HEK293 (cell line): Measurements from ENCODE around the gene TYMS.

Experiments used
- KLF16 ChIP-seq: fragments of 450-650 bp; formaldehyde crosslinking; IDR thresholded peaks from 2 replicates; pipeline ENCODE4 v1.5.1; 2017; ENCODE audit warnings: missing biosample characterization, missing genetic modification characterization
- ZNF350 ChIP-seq: fragments of 450-650 bp; formaldehyde crosslinking; IDR thresholded peaks from 2 replicates; pipeline ENCODE4 v1.5.0; 2017; ENCODE audit warnings: missing biosample characterization, mild to moderate bottlenecking, missing genetic modification characterization
- ZNF510 ChIP-seq: fragments of 450-650 bp; formaldehyde crosslinking; IDR thresholded peaks from 2 replicates; pipeline ENCODE4 v1.5.1; 2018; ENCODE audit warnings: mild to moderate bottlenecking, missing genetic modification characterization, missing biosample characterization; ENCODE audit not compliant: insufficient replicate concordance
- ZNF776 ChIP-seq: fragments of 450-650 bp; formaldehyde crosslinking; IDR thresholded peaks from 2 replicates; pipeline ENCODE4 v1.5.0; 2017; ENCODE audit warnings: missing biosample characterization, missing genetic modification characterization, borderline replicate concordance
- TF ChIP-seq, protein P1 (sequence below): fragments of 450-650 bp; formaldehyde crosslinking; IDR thresholded peaks from 2 replicates; pipeline ENCODE4 v1.5.1; 2016; ENCODE audit warnings: missing biosample characterization, missing genetic modification characterization
- TF ChIP-seq, protein P2 (sequence below): fragments of 450-650 bp; IDR thresholded peaks from 2 replicates; pipeline ENCODE4 v1.5.1; 2018; ENCODE audit warnings: missing biosample characterization, mild to moderate bottlenecking, missing genetic modification characterization
- TF ChIP-seq, protein P3 (sequence below): fragments of 450-650 bp; formaldehyde crosslinking; IDR thresholded peaks from 2 replicates; pipeline ENCODE4 v1.5.1; 2016; ENCODE audit warnings: missing biosample characterization, missing genetic modification characterization, low read depth

DNA sequence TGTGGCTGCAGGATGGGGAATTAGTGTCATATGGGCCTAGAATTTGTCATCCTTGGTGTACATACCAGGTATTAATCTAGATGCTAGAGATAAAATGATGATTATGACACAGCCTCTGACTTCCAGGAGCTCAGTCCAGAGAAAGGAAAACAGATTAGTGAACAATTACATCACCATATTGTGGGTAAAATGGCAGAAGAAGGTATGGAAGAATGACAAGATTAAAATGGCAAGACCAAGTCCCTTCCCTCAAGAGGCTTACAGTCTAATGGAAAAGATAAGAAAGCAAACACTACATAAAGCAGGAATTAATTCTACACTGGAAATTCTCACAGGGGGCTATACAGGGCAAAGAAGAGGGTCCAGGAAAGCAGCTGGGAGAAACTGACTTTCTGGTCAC, 25.9 kb upstream of the TYMS start:
- TF ChIP-seq ZNF510 (tag by site-specific recombination), result no peak
- TF ChIP-seq, protein P1, sequence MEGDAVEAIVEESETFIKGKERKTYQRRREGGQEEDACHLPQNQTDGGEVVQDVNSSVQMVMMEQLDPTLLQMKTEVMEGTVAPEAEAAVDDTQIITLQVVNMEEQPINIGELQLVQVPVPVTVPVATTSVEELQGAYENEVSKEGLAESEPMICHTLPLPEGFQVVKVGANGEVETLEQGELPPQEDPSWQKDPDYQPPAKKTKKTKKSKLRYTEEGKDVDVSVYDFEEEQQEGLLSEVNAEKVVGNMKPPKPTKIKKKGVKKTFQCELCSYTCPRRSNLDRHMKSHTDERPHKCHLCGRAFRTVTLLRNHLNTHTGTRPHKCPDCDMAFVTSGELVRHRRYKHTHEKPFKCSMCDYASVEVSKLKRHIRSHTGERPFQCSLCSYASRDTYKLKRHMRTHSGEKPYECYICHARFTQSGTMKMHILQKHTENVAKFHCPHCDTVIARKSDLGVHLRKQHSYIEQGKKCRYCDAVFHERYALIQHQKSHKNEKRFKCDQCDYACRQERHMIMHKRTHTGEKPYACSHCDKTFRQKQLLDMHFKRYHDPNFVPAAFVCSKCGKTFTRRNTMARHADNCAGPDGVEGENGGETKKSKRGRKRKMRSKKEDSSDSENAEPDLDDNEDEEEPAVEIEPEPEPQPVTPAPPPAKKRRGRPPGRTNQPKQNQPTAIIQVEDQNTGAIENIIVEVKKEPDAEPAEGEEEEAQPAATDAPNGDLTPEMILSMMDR (tag by site-specific recombination), result no peak
- TF ChIP-seq ZNF776, result no peak
- TF ChIP-seq ZNF350 (tag by site-specific recombination), result no peak
- TF ChIP-seq, protein P2, sequence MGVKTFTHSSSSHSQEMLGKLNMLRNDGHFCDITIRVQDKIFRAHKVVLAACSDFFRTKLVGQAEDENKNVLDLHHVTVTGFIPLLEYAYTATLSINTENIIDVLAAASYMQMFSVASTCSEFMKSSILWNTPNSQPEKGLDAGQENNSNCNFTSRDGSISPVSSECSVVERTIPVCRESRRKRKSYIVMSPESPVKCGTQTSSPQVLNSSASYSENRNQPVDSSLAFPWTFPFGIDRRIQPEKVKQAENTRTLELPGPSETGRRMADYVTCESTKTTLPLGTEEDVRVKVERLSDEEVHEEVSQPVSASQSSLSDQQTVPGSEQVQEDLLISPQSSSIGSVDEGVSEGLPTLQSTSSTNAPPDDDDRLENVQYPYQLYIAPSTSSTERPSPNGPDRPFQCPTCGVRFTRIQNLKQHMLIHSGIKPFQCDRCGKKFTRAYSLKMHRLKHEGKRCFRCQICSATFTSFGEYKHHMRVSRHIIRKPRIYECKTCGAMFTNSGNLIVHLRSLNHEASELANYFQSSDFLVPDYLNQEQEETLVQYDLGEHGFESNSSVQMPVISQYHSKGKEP (tag by site-specific recombination), result no peak
- TF ChIP-seq, protein P3, sequence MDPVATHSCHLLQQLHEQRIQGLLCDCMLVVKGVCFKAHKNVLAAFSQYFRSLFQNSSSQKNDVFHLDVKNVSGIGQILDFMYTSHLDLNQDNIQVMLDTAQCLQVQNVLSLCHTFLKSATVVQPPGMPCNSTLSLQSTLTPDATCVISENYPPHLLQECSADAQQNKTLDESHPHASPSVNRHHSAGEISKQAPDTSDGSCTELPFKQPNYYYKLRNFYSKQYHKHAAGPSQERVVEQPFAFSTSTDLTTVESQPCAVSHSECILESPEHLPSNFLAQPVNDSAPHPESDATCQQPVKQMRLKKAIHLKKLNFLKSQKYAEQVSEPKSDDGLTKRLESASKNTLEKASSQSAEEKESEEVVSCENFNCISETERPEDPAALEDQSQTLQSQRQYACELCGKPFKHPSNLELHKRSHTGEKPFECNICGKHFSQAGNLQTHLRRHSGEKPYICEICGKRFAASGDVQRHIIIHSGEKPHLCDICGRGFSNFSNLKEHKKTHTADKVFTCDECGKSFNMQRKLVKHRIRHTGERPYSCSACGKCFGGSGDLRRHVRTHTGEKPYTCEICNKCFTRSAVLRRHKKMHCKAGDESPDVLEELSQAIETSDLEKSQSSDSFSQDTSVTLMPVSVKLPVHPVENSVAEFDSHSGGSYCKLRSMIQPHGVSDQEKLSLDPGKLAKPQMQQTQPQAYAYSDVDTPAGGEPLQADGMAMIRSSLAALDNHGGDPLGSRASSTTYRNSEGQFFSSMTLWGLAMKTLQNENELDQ (tag by site-specific recombination), result no peak
- no peak for TF ChIP-seq KLF16 (tag by site-specific recombination)
